ENCODE results near the gene ATPAF1.
A peak's percentile ranks its signal among the peaks of the same experiment; 100 is the strongest.

Gene ATPAF1

GRCh38 chr1:46606255-46606965 lies 61.8 kb downstream of the ATPAF1 start:
- no peak for DNase-seq

GRCh38 chr1:46605232-46605631 lies 62.9 kb downstream of the ATPAF1 start:
- peaks cover 17% of the 10 kb centered on the region for H3K36me3 Mint-ChIP-seq (ENCODE audit: low read depth)
- H3K9me3 Mint-ChIP-seq: no peaks in the 10 kb centered on the region
- H3K27ac Mint-ChIP-seq: no peak overlapping the region
- H3K4me3 Mint-ChIP-seq: peak overlapping the region; percentile 89
- H3K27me3 Mint-ChIP-seq: no peaks in the 10 kb centered on the region
- no peak for DNase-seq
- peaks cover 43% of the 10 kb centered on the region for H3K4me1 Mint-ChIP-seq
- ATAC-seq: no peak

More at GRCh38 chr1:46606255-46606965, 61.8 kb downstream of the ATPAF1 start:
- no peak for ATAC-seq
- Mint-ChIP-seq H3K36me3 (ENCODE audit: low read depth) (peaks cover 13% of the 10 kb centered on the region), H3K4me1 (peaks cover 35% of the 10 kb centered on the region), H3K27me3 (no peaks in the 10 kb centered on the region), H3K4me3 (no peak overlapping the region), H3K9me3 (no peaks in the 10 kb centered on the region), H3K27ac (no peak overlapping the region)

- Mint-ChIP-seq H3K27me3 (no peaks in the 10 kb centered on the region), H3K27ac (peak within 1 kb of the TSS; percentile 78), H3K36me3 (ENCODE audit: low read depth) (peaks cover 11% of the 10 kb centered on the region), H3K4me1 (peaks cover 53% of the 10 kb centered on the region), H3K4me3 (peak within 1 kb of the TSS; percentile 89), H3K9me3 (no peaks in the 10 kb centered on the region)
- DNase-seq (peak; percentile 99), ATAC-seq (peak; percentile 91)
Observed at GRCh38 chr1:46603858-46604549, 64.2 kb downstream of the ATPAF1 start, which contains the start of gene MKNK1. TSS of gene MKNK1 (minus strand) at chr1:46604268. CDS start at chr1:46583327, 20,941 bp downstream.

GRCh38 chr1:46603481-46603857 lies 64.7 kb downstream of the ATPAF1 start:
- peaks cover 8% of the 10 kb centered on the region for H3K36me3 Mint-ChIP-seq (ENCODE audit: low read depth)
- ATAC-seq: no peak
- peaks cover 53% of the 10 kb centered on the region for H3K4me1 Mint-ChIP-seq
- no peak for DNase-seq
- H3K4me3 Mint-ChIP-seq: peak overlapping the region; percentile 89
- no peaks in the 10 kb centered on the region for H3K9me3 Mint-ChIP-seq
- peak overlapping the region; percentile 78 for H3K27ac Mint-ChIP-seq
- no peaks in the 10 kb centered on the region for H3K27me3 Mint-ChIP-seq

GRCh38 chr1:46601257-46602007 lies 66.7 kb downstream of the ATPAF1 start:
- Mint-ChIP-seq H3K27me3 (no peaks in the 10 kb centered on the region), H3K4me1 (peaks cover 53% of the 10 kb centered on the region), H3K27ac (no peak overlapping the region), H3K9me3 (no peaks in the 10 kb centered on the region), H3K4me3 (no peak overlapping the region), H3K36me3 (ENCODE audit: low read depth) (peaks cover 5% of the 10 kb centered on the region)
- ATAC-seq: no peak
- no peak for DNase-seq

- H3K27ac Mint-ChIP-seq: no peak overlapping the region
- H3K36me3 Mint-ChIP-seq (ENCODE audit: low read depth): peaks cover 9% of the 10 kb centered on the region
- no peak for ATAC-seq
- H3K4me1 Mint-ChIP-seq: peaks cover 52% of the 10 kb centered on the region
- H3K4me3 Mint-ChIP-seq: no peak overlapping the region
- no peaks in the 10 kb centered on the region for H3K9me3 Mint-ChIP-seq
- no peak for DNase-seq
- H3K27me3 Mint-ChIP-seq: no peaks in the 10 kb centered on the region
Observed at GRCh38 chr1:46599059-46599970, 68.8 kb downstream of the ATPAF1 start.

GRCh38 chr1:46596846-46597245 lies 71.3 kb downstream of the ATPAF1 start:
- peaks cover 41% of the 10 kb centered on the region for H3K4me1 Mint-ChIP-seq
- H3K27ac Mint-ChIP-seq: no peak overlapping the region
- ATAC-seq: no peak
- no peaks in the 10 kb centered on the region for H3K9me3 Mint-ChIP-seq
- DNase-seq: no peak
- H3K36me3 Mint-ChIP-seq (ENCODE audit: low read depth): peaks cover 25% of the 10 kb centered on the region
- H3K27me3 Mint-ChIP-seq: no peaks in the 10 kb centered on the region
- H3K4me3 Mint-ChIP-seq: no peak overlapping the region

GRCh38 chr1:46596036-46596435 lies 72.1 kb downstream of the ATPAF1 start:
- Mint-ChIP-seq H3K4me3 (no peak overlapping the region), H3K27ac (no peak overlapping the region), H3K27me3 (no peaks in the 10 kb centered on the region), H3K4me1 (peaks cover 33% of the 10 kb centered on the region), H3K36me3 (ENCODE audit: low read depth) (peaks cover 27% of the 10 kb centered on the region), H3K9me3 (no peaks in the 10 kb centered on the region)
- ATAC-seq: no peak
- DNase-seq: no peak

GRCh38 chr1:46595127-46595526 lies 73.0 kb downstream of the ATPAF1 start:
- no peaks in the 10 kb centered on the region for H3K9me3 Mint-ChIP-seq
- DNase-seq: peak; percentile 29
- ATAC-seq: no peak
- no peak overlapping the region for H3K4me3 Mint-ChIP-seq
- H3K36me3 Mint-ChIP-seq (ENCODE audit: low read depth): peaks cover 34% of the 10 kb centered on the region
- peaks cover 27% of the 10 kb centered on the region for H3K4me1 Mint-ChIP-seq
- H3K27me3 Mint-ChIP-seq: no peaks in the 10 kb centered on the region
- H3K27ac Mint-ChIP-seq: no peak overlapping the region

- H3K27ac Mint-ChIP-seq: no peak overlapping the region
Observed at GRCh38 chr1:46594063-46594462, 74.1 kb downstream of the ATPAF1 start.

GRCh38 chr1:46592823-46593222 lies 75.3 kb downstream of the ATPAF1 start:
- Mint-ChIP-seq H3K36me3 (ENCODE audit: low read depth) (peaks cover 47% of the 10 kb centered on the region), H3K4me3 (no peak overlapping the region), H3K27me3 (no peaks in the 10 kb centered on the region), H3K4me1 (peaks cover 18% of the 10 kb centered on the region), H3K9me3 (no peaks in the 10 kb centered on the region), H3K27ac (no peak overlapping the region)
- ATAC-seq (no peak), DNase-seq (no peak)

More at GRCh38 chr1:46594063-46594462, 74.1 kb downstream of the ATPAF1 start:
- Mint-ChIP-seq H3K9me3 (no peaks in the 10 kb centered on the region), H3K4me1 (peaks cover 18% of the 10 kb centered on the region), H3K36me3 (ENCODE audit: low read depth) (peaks cover 42% of the 10 kb centered on the region), H3K27me3 (no peaks in the 10 kb centered on the region), H3K4me3 (no peak overlapping the region)
- ATAC-seq: no peak
- DNase-seq: no peak

- Mint-ChIP-seq H3K27ac (no peak overlapping the region), H3K36me3 (ENCODE audit: low read depth) (peaks cover 51% of the 10 kb centered on the region), H3K4me1 (peaks cover 5% of the 10 kb centered on the region), H3K4me3 (no peak overlapping the region), H3K9me3 (no peaks in the 10 kb centered on the region), H3K27me3 (no peaks in the 10 kb centered on the region)
- DNase-seq (no peak), ATAC-seq (no peak)
Observed at GRCh38 chr1:46589529-46589928, 78.6 kb downstream of the ATPAF1 start.

- no peak overlapping the region for H3K4me3 Mint-ChIP-seq
Observed at GRCh38 chr1:46587069-46587468, 81.1 kb downstream of the ATPAF1 start.

More at GRCh38 chr1:46587069-46587468, 81.1 kb downstream of the ATPAF1 start:
- ATAC-seq (no peak), DNase-seq (no peak)
- no peaks in the 10 kb centered on the region for H3K9me3 Mint-ChIP-seq
- no peaks in the 10 kb centered on the region for H3K27me3 Mint-ChIP-seq
- H3K27ac Mint-ChIP-seq: no peak overlapping the region
- H3K36me3 Mint-ChIP-seq (ENCODE audit: low read depth): peaks cover 46% of the 10 kb centered on the region
- H3K4me1 Mint-ChIP-seq: peaks cover 10% of the 10 kb centered on the region
